ENCODE measurements around the gene KCNIP4. TPM values are rescaled to one million over a fixed set of nuclear protein-coding genes. Genes with fewer than 3 reads are reported as not detected.

KCNIP4 gene
- total and polyA plus RNA-seq, 10 of the 15 experiments (the other 5 are each of a cell fraction or from before 2014, with no cell fraction given): 0.03 to 0.23 (median 0.13) TPM; not detected in 7

- CTCF ChIA-PET: no interaction called here
- in situ Hi-C loops (cut with MboI): no loop called here
- Histone ChIP-seq H3K9ac (ENCODE audit: control insufficient read depth, insufficient read depth, low read length) (no peak overlapping the region), H3K4me2 (ENCODE audit: control insufficient read depth, insufficient read depth) (no peak overlapping the region), H3K36me3 (ENCODE audit: control insufficient read depth in 2 of 2, insufficient read depth in 2 of 2, low read length in 1 of 2) (no peaks in the 10 kb centered on the region), H2AFZ (ENCODE audit: control insufficient read depth, low read depth, low read length) (no peak overlapping the region), H3K9me3 (replicated peaks; ENCODE audit: control insufficient read depth, insufficient read depth, low read length) (no peaks in the 10 kb centered on the region), H4K20me1 (ENCODE audit: control insufficient read depth, insufficient read depth) (no peaks in the 10 kb centered on the region), H3K27me3 (replicated peaks in 1 of 2; ENCODE audit: control insufficient read depth in 2 of 2, insufficient read depth in 2 of 2, low read length in 1 of 2) (no peaks in the 10 kb centered on the region), H3K27ac (ENCODE audit: control insufficient read depth, insufficient read depth) (no peak overlapping the region), H3K79me2 (ENCODE audit: control insufficient read depth, insufficient read depth, low read length) (no peaks in the 10 kb centered on the region), H3K4me1 (ENCODE audit: control insufficient read depth, insufficient read depth, low read length) (no peaks in the 10 kb centered on the region), H3K4me3 (no peak overlapping the region)
- BruUV-seq (replicated peaks): no TSS peak
- no peak for FAIRE-seq
- no peak for DNase-seq (ENCODE audit: low read depth, low spot score)
- POLR2A ChIA-PET: no interaction called here
- SMC1A ChIA-PET (ENCODE audit: uncharacterized antibody, unreplicated experiment): interaction anchor here (0.6 kb wide), 2 partner anchors 869 to 1152 kb away, joined by 3 read pairs; no protein-coding TSS in a partner anchor
- ATAC-seq: no peak
- intact Hi-C loops (cut with micrococcal nuclease; ENCODE audit: unreplicated experiment): no loop called here
- RAD21 ChIA-PET (ENCODE audit: unreplicated experiment): no interaction called here
- TF ChIP-seq MTA3 (IDR thresholded peaks at IDR 0.05; ENCODE audit: borderline replicate concordance, low read length): no peak
- no peak for TF ChIP-seq SUPT20H (IDR thresholded peaks at IDR 0.05; ENCODE audit: borderline replicate concordance, control insufficient read depth, low read depth, low read length)
- no peak for TF ChIP-seq SRF (IDR thresholded peaks at IDR 0.05; ENCODE audit: low read depth in 2 of 2, low read length in 2 of 2)
- no peak for TF ChIP-seq CTCF (IDR thresholded peaks at IDR 0.05 in 2 of 3, conservative IDR thresholded peaks at IDR 0.05 in 1 of 3; ENCODE audit: control insufficient read depth in 2 of 3, extremely low read depth in 1 of 3, insufficient read depth in 1 of 3, low read depth in 3 of 3, low read length in 3 of 3)
- TF ChIP-seq POU2F2 (IDR thresholded peaks at IDR 0.05; ENCODE audit: borderline replicate concordance, low read depth, low read length): no peak
- TF ChIP-seq ATF3 (IDR thresholded peaks at IDR 0.05; ENCODE audit: borderline replicate concordance, extremely low read depth, low read depth, low read length): no peak
- TF ChIP-seq TCF12 (IDR thresholded peaks at IDR 0.05; ENCODE audit: low read depth, low read length): no peak
- TF ChIP-seq ESRRA (IDR thresholded peaks at IDR 0.05; ENCODE audit: low read length): no peak
- no peak for TF ChIP-seq PRDM15 (CRISPR knock-in tag; IDR thresholded peaks at IDR 0.05)
- no peak for TF ChIP-seq ZBTB33 (IDR thresholded peaks at IDR 0.05)
- TF ChIP-seq CEBPZ (IDR thresholded peaks at IDR 0.05; ENCODE audit: low read depth, low read length): no peak
- no peak for TF ChIP-seq SPI1 (IDR thresholded peaks at IDR 0.05; ENCODE audit: borderline replicate concordance, insufficient read depth, low read depth, low read length)
- no peak for TF ChIP-seq YBX1 (IDR thresholded peaks at IDR 0.05)
Measured at GRCh38 chr4:21890231-21890630, 58.3 kb downstream of the KCNIP4 start.

Data from GM12878 (cell line).